GM23338 (cell line): ENCODE data around the gene MIGA1.

Experiments
- CREB1 ChIP-seq: fragments of 250-450 bp; sonication (Bioruptor Pico); IDR thresholded peaks from 2 replicates; pipeline ENCODE4 v1.5.0; 2020; ENCODE audit warnings: low read depth, mild to moderate bottlenecking, moderate library complexity
- EZH2 ChIP-seq: fragments of 200-600 bp; sonication (generic); IDR thresholded peaks from one replicate; pipeline ENCODE4 v1.8.0; 2017; ENCODE audit warnings: antibody characterized with exemption, mild to moderate bottlenecking, low read depth; ENCODE audit not compliant: unreplicated experiment
- EZH2phosphoT487 ChIP-seq: fragments of 200-600 bp; sonication (generic); IDR thresholded peaks from one replicate; pipeline ENCODE4 v1.8.1; 2018; ENCODE audit warnings: antibody characterized with exemption; ENCODE audit not compliant: unreplicated experiment
- JUNB ChIP-seq: IDR thresholded peaks from one replicate; pipeline ENCODE4 v1.6.1; 2016; ENCODE audit warnings: antibody characterized with exemption; ENCODE audit not compliant: unreplicated experiment
- NANOG ChIP-seq: IDR thresholded peaks from 2 replicates; pipeline ENCODE4 v1.6.1; 2016; ENCODE audit warnings: antibody characterized with exemption, borderline replicate concordance
- POLR2AphosphoS5 ChIP-seq: IDR thresholded peaks from 2 replicates; pipeline ENCODE4 v1.6.1; 2016; ENCODE audit warnings: antibody characterized with exemption, low read depth
- TF ChIP-seq, protein P1 (sequence below), 2 experiments: fragments of 200-600 bp in 1 of 2; sonication (generic) in 1 of 2; conservative IDR thresholded peaks; 2 replicates each; pipeline versions ENCODE4 v1.5.1 to v1.6.1; 2016 to 2017; ENCODE audit warnings: antibody characterized with exemption in 2 of 2, low read depth in 2 of 2, mild to moderate bottlenecking in 2 of 2, moderate library complexity in 1 of 2
- TF ChIP-seq, protein P2 (sequence below): IDR thresholded peaks from one replicate; pipeline ENCODE4 v1.6.1; 2018; ENCODE audit warnings: antibody characterized with exemption; ENCODE audit not compliant: unreplicated experiment
- TF ChIP-seq, protein P3 (sequence below): IDR thresholded peaks from 2 replicates; pipeline ENCODE4 v1.6.1; 2016; ENCODE audit warnings: antibody characterized with exemption
- TF ChIP-seq, protein P4 (sequence below): fragments of 250-450 bp; sonication (Bioruptor Pico); IDR thresholded peaks from 2 replicates; pipeline ENCODE4 v1.5.0; 2020; ENCODE audit warnings: mild to moderate bottlenecking, moderate library complexity

DNA sequence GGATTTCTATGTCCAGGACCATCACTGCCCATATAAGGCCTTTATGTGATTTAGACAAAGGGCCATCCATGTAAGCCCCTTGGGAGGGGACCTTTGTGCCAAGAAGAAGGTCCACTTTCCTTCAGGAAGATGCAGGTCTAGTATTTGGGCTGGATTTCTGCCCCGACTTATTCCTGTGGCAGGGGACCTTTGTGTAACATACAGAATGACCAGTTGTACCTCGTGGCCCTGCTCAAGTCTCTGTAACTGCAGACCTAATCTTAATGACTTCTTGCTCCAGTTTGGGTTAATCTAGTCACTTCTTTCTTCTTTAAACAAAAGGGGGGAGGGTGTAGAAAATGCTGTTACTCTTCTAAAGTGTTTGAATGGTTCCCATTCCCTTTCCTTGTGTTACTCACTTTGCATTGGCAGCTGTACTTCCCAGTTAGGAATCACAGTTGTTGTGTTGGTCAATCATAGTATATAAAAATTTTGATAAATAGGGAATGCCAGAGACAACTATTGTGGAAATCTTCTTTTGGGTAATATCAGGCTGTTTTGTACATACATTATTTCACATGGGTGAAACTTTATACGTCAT, 54.2 kb downstream of the MIGA1 start:
- TF ChIP-seq, protein P1, sequence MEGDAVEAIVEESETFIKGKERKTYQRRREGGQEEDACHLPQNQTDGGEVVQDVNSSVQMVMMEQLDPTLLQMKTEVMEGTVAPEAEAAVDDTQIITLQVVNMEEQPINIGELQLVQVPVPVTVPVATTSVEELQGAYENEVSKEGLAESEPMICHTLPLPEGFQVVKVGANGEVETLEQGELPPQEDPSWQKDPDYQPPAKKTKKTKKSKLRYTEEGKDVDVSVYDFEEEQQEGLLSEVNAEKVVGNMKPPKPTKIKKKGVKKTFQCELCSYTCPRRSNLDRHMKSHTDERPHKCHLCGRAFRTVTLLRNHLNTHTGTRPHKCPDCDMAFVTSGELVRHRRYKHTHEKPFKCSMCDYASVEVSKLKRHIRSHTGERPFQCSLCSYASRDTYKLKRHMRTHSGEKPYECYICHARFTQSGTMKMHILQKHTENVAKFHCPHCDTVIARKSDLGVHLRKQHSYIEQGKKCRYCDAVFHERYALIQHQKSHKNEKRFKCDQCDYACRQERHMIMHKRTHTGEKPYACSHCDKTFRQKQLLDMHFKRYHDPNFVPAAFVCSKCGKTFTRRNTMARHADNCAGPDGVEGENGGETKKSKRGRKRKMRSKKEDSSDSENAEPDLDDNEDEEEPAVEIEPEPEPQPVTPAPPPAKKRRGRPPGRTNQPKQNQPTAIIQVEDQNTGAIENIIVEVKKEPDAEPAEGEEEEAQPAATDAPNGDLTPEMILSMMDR (conservative IDR thresholded peaks at IDR 0.05; ENCODE audit: low read depth in 2 of 2), result no peak
- TF ChIP-seq, protein P2, sequence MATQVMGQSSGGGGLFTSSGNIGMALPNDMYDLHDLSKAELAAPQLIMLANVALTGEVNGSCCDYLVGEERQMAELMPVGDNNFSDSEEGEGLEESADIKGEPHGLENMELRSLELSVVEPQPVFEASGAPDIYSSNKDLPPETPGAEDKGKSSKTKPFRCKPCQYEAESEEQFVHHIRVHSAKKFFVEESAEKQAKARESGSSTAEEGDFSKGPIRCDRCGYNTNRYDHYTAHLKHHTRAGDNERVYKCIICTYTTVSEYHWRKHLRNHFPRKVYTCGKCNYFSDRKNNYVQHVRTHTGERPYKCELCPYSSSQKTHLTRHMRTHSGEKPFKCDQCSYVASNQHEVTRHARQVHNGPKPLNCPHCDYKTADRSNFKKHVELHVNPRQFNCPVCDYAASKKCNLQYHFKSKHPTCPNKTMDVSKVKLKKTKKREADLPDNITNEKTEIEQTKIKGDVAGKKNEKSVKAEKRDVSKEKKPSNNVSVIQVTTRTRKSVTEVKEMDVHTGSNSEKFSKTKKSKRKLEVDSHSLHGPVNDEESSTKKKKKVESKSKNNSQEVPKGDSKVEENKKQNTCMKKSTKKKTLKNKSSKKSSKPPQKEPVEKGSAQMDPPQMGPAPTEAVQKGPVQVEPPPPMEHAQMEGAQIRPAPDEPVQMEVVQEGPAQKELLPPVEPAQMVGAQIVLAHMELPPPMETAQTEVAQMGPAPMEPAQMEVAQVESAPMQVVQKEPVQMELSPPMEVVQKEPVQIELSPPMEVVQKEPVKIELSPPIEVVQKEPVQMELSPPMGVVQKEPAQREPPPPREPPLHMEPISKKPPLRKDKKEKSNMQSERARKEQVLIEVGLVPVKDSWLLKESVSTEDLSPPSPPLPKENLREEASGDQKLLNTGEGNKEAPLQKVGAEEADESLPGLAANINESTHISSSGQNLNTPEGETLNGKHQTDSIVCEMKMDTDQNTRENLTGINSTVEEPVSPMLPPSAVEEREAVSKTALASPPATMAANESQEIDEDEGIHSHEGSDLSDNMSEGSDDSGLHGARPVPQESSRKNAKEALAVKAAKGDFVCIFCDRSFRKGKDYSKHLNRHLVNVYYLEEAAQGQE, result no peak
- TF ChIP-seq JUNB (no peak), EZH2 (no peak), POLR2AphosphoS5 (no peak), CREB1 (CRISPR knock-in tag) (no peak), EZH2phosphoT487 (no peak), NANOG (no peak)
- TF ChIP-seq, protein P3, sequence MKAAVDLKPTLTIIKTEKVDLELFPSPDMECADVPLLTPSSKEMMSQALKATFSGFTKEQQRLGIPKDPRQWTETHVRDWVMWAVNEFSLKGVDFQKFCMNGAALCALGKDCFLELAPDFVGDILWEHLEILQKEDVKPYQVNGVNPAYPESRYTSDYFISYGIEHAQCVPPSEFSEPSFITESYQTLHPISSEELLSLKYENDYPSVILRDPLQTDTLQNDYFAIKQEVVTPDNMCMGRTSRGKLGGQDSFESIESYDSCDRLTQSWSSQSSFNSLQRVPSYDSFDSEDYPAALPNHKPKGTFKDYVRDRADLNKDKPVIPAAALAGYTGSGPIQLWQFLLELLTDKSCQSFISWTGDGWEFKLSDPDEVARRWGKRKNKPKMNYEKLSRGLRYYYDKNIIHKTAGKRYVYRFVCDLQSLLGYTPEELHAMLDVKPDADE, result no peak
- TF ChIP-seq, protein P4, sequence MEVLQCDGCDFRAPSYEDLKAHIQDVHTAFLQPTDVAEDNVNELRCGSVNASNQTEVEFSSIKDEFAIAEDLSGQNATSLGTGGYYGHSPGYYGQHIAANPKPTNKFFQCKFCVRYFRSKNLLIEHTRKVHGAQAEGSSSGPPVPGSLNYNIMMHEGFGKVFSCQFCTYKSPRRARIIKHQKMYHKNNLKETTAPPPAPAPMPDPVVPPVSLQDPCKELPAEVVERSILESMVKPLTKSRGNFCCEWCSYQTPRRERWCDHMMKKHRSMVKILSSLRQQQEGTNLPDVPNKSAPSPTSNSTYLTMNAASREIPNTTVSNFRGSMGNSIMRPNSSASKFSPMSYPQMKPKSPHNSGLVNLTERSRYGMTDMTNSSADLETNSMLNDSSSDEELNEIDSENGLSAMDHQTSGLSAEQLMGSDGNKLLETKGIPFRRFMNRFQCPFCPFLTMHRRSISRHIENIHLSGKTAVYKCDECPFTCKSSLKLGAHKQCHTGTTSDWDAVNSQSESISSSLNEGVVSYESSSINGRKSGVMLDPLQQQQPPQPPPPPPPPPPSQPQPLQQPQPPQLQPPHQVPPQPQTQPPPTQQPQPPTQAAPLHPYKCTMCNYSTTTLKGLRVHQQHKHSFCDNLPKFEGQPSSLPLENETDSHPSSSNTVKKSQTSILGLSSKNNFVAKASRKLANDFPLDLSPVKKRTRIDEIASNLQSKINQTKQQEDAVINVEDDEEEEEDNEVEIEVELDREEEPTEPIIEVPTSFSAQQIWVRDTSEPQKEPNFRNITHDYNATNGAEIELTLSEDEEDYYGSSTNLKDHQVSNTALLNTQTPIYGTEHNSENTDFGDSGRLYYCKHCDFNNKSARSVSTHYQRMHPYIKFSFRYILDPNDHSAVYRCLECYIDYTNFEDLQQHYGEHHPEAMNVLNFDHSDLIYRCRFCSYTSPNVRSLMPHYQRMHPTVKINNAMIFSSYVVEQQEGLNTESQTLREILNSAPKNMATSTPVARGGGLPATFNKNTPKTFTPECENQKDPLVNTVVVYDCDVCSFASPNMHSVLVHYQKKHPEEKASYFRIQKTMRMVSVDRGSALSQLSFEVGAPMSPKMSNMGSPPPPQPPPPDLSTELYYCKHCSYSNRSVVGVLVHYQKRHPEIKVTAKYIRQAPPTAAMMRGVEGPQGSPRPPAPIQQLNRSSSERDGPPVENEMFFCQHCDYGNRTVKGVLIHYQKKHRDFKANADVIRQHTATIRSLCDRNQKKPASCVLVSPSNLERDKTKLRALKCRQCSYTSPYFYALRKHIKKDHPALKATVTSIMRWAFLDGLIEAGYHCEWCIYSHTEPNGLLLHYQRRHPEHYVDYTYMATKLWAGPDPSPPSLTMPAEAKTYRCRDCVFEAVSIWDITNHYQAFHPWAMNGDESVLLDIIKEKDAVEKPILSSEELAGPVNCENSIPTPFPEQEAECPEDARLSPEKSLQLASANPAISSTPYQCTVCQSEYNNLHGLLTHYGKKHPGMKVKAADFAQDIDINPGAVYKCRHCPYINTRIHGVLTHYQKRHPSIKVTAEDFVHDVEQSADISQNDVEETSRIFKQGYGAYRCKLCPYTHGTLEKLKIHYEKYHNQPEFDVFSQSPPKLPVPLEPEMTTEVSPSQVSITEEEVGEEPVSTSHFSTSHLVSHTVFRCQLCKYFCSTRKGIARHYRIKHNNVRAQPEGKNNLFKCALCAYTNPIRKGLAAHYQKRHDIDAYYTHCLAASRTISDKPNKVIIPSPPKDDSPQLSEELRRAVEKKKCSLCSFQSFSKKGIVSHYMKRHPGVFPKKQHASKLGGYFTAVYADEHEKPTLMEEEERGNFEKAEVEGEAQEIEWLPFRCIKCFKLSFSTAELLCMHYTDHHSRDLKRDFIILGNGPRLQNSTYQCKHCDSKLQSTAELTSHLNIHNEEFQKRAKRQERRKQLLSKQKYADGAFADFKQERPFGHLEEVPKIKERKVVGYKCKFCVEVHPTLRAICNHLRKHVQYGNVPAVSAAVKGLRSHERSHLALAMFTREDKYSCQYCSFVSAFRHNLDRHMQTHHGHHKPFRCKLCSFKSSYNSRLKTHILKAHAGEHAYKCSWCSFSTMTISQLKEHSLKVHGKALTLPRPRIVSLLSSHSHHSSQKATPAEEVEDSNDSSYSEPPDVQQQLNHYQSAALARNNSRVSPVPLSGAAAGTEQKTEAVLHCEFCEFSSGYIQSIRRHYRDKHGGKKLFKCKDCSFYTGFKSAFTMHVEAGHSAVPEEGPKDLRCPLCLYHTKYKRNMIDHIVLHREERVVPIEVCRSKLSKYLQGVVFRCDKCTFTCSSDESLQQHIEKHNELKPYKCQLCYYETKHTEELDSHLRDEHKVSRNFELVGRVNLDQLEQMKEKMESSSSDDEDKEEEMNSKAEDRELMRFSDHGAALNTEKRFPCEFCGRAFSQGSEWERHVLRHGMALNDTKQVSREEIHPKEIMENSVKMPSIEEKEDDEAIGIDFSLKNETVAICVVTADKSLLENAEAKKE (CRISPR knock-in tag), result no peak
